Middle frontal gyrus (tissue), 1 donor: Measurements from ENCODE around the gene RGS19.

ENCODE experiments used
- DNase-seq: peaks from one replicate; pipeline ENCODE4 v3.0.0-alpha.2; 2015; ENCODE audit warnings: low spot score; ENCODE audit errors: extremely low spot score

The RGS19 gene

GRCh38 chr20:64049060-64049877 lies 30.0 kb downstream of the RGS19 start, which contains the start of gene SOX18:
Gene SOX18, minus strand, starts transcription at chr20:64049639. Its CDS starts 123 bp downstream, at chr20:64049516.
- no peak for DNase-seq

DNA sequence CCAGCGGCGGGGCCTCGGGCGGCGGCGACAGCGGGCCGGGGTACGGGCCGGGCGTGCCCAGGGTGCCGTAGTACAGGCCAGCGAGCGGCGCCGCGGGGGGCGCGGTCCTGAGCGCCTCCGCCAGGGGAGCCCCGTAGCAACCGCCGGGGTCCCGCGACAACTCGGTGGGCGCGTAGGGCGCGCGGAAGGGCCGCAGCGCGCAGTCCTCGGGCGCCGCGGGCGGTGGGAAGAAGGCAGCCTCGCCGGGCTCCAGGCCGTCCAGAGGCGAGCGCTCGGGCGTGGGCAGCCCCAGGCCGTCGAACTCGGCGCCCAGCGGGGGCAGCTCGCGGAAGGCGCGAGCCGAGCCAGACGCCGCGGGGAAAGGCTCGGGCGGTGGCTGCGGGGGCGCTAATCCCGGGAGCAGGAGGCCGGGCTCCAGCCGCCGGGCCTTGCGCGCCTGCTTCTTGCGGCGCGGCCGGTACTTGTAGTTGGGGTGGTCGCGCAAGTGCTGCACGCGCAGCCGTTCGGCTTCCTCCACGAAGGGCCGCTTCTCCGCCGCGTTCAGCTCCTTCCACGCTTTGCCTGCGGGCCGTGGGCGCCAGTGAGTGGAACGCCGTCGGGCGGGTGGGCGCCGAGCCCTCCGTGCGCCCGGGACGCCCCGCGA lies 30.8 kb downstream of the RGS19 start:
- DNase-seq, result no peak

GRCh38 chr20:64047968-64048401 lies 31.3 kb downstream of the RGS19 start:
- DNase-seq, result no peak

DNA sequence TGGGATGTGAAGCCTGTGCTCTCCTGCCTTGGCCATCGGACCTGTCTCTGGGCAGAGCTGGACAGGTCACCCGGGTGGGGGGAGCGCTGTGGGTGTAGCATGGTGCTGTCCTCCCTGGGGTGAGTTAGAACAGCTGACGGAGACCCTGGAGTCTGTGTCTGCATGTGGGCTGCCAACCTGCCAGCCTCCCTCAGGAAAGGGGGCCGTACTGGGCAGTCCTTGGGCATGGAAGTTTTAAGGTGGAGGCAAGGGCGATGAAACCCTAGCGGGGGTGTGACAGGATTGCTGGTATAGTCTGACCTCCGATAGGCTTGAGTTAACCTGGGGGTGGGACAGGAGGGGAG lies 32.3 kb downstream of the RGS19 start:
- no peak for DNase-seq

GRCh38 chr20:64045346-64046011 lies 33.8 kb downstream of the RGS19 start:
- DNase-seq, result no peak

- no peak for DNase-seq
Measured at GRCh38 chr20:64044484-64045247, 34.7 kb downstream of the RGS19 start.

DNA sequence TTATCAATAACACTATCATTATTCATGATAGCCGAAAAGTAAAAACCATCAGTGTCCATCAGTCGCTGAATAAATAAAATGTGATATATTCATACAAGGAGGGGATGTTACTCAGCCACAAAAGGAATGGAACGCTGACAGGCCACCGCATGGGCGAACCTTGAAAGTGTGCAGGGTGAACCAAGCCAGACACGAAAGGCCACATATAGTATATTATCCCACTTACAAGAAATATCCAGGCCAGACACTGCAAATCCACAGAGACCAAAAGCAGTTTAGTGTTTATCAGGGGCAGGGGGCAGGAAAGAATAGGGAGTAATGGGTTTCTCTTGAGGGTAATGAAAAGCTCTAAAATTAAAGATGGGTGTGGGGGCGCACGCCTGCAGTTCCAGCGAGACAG lies 35.5 kb downstream of the RGS19 start:
- no peak for DNase-seq

- DNase-seq, result no peak
Measured at GRCh38 chr20:64042054-64042781, 37.1 kb downstream of the RGS19 start.

DNA sequence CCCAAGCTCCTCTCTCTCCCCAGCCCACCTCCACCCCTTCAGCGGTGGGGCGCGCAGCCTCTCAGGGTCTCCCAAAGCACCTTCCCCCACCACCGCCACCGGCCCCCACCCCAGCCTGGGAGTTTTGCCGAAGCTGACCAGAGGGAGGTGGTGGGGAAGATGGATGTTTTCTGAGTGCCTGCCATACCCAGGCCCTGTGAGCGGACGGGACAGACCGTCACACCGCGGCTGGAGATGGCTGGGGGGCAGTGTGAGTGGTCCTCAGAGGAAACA lies 37.6 kb downstream of the RGS19 start:
- DNase-seq, result no peak

GRCh38 chr20:64041040-64041780 lies 38.1 kb downstream of the RGS19 start:
- no peak for DNase-seq

DNA sequence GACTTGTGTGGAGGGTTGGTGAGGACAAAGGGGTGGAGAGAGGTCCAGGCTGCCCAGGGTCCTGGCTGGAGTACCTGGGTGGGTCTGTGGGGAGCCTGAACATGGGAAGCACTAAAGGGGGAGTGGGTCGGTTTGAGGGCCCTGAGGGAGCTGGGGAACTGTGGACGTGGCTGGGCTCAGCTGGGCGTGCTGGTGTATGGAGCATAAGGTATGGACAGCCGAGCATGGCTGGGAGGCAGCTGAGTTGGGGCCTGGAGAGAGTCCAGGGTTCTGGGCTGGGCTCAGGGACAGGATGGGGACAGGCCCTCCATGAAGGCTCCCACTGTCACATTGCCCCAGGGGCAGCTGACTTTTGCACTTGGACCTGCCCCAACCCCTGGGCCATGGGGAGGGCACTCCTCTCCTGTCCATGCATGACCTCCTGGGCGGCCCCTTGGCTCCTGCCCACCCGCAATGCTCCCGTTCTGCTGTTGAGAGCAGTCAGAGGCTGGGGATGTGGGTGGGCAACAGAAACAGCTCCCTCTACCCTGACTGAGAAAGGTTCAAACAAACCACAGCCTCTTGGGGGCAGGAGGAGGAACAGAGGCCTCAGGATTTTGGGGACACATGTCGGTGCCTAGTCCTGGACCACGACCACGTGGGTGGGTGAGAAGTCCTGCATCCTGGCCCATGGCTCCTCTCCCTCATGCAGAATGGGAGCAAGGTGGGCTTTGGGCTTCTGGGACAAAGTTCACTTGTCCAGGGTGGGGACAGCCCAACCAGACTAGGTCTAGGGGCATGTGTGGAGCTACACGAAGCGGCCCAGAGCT lies 38.9 kb downstream of the RGS19 start:
- DNase-seq, result no peak

DNA sequence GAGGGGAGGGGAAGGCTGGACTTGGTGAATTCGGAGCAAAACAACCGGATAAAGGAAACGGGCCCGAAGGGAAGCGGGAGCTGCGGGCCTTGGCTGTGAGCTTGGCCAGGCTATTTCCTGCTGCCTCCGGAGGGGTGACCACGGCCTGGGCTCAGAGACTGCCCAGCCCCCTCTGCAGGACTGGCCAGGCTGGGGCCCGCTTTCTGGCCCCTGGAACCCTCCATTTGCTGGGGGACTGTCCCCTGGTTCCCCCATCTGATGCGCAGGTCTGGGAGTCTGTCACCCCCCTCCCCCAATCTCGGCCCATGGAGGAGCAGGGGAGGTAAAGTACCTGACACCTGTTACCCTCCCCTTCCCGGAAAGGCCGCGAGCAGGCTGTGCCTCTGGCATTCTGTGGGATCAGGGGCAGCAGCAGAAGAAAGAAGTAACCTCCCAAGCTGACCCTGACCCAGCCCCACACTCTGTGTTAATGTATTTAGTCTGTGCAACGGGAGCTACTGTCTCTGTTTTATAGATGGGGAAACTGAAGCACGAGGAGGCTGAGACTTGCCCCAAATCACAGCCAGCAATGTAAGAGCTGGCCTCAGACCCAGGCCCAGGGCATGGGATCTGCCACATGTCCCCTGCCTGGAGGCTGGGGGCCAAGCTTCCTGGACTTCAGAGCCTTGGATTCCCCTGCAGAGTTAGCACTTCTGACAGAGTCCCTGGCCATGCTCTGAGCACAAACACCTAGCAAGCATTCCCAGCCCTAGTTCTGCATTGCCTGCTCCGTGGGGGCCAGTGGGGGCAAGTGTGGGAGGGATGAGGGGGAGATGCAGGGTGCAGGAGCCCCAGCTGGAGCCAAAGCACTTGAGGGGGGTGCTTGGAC lies 39.8 kb downstream of the RGS19 start:
- DNase-seq, result no peak

DNA sequence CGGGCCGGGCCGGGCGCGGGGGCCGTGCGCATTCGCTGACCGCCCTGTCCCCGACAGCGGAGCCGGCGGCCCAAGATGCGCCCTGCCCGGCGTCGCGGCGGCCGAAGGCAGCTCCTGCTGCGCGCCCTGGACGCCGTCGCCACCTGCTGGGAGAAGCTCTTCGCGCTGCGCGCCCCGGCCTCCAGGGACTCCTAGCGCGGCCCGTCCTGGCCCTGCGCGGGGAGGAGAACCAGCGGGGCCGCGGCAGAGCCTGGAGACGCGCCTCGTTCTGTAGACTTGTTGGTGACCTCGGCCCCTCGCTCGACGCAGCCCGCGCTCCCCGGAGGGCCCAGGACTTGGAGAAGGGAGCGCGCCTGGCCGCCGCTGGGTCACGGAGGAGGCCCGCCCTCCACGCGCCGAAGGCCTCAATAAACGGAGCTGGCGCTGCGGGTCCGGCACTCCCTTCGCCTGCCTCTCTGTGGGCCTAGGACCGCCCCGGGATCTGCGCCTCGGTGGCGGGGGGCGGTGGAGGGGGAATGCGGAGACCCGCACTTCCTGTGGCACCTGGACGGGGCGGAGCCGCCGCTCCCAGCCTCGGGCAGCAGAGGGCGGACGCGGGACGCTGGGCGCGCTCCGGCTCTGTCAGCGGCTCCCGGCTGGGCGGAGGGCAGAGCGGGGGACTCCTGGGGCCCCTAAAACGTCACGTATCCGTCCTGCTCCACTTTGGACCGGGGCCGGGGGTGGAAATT lies 40.6 kb downstream of the RGS19 start:
- no peak for DNase-seq

GRCh38 chr20:64038224-64038564 lies 41.1 kb downstream of the RGS19 start:
- no peak for DNase-seq

GRCh38 chr20:64037498-64038213 lies 41.7 kb downstream of the RGS19 start:
- no peak for DNase-seq

DNA sequence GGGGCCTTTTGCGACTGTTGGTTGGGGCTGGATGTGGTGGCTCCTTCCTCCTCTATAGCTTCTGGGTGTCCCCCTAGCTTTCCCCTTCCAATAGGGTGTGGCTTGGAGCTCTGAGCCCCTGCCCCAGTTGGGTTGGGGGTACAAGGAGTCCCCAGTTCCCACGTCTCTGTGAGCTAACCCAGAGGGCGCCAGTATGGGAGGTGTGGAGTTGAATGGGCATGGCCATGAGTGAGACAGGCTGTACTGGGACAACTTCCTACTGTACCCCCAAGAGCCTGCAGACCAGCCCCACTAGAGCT lies 42.2 kb downstream of the RGS19 start:
- DNase-seq, result no peak

- no peak for DNase-seq
Measured at GRCh38 chr20:64036346-64037198, 42.7 kb downstream of the RGS19 start.
